H1 (cell line): ENCODE results near the gene RBM4.

ENCODE experiments used
- CBX8 ChIP-seq: fragments of 300-800, 300-1000 bp; sonication (generic); IDR thresholded peaks from 2 replicates; pipeline ENCODE4 v1.7.1; 2016; ENCODE audit warnings: low read depth, low read length, borderline replicate concordance
- CTCF ChIP-seq, 3 experiments: IDR thresholded peaks; 1 replicate in 2 of 3; 2 replicates in 1 of 3; pipeline versions ENCODE4 v1.5.1 to v1.6.1; 2011; ENCODE audit warnings: low read length in 3 of 3, mild to moderate bottlenecking in 3 of 3, inconsistent platforms in 2 of 3, low read depth in 1 of 3, moderate library complexity in 1 of 3; ENCODE audit not compliant: insufficient read depth in 1 of 3; ENCODE audit errors: control extremely low read depth in 1 of 3
- EP300 ChIP-seq, 2 experiments: IDR thresholded peaks; 1 replicate in 1 of 2; 2 replicates in 1 of 2; pipeline ENCODE4 v1.6.1; 2011 to 2012; ENCODE audit warnings: low read depth in 2 of 2, low read length in 2 of 2, mild to moderate bottlenecking in 2 of 2, borderline replicate concordance in 1 of 2, inconsistent platforms in 1 of 2, moderate library complexity in 1 of 2
- MAFK ChIP-seq: IDR thresholded peaks from 2 replicates; pipeline ENCODE4 v1.6.1; 2012; ENCODE audit warnings: low read depth, mild to moderate bottlenecking, improper control_type of control experiment, low read length
- POLR2AphosphoS5 ChIP-seq: IDR thresholded peaks from 2 replicates; pipeline ENCODE4 v1.6.1; 2011; ENCODE audit warnings: low read depth, low read length
- RXRA ChIP-seq: IDR thresholded peaks from 2 replicates; pipeline ENCODE4 v1.6.1; 2011; ENCODE audit warnings: low read depth, mild to moderate bottlenecking, low read length, moderate library complexity; ENCODE audit not compliant: insufficient read depth
- SAP30 ChIP-seq: fragments of 300-600 bp; sonication (generic); IDR thresholded peaks from 2 replicates; pipeline ENCODE4 v1.7.1; 2012; ENCODE audit warnings: low read length, moderate library complexity, mild to moderate bottlenecking, inconsistent platforms; ENCODE audit not compliant: insufficient read depth, insufficient replicate concordance
- SIN3A ChIP-seq, 2 experiments: IDR thresholded peaks in 1 of 2; conservative IDR thresholded peaks in 1 of 2; 2 replicates each; pipeline ENCODE4 v1.6.1; 2011 to 2012; ENCODE audit warnings: low read length in 2 of 2, improper control_type of control experiment in 1 of 2, low read depth in 1 of 2, mild to moderate bottlenecking in 1 of 2
- SUZ12 ChIP-seq: fragments of 200-600 bp; sonication (generic); IDR thresholded peaks from 2 replicates; pipeline ENCODE4 v1.6.1; 2012; ENCODE audit warnings: mild to moderate bottlenecking, inconsistent platforms, low read length, moderate library complexity, mixed read lengths
- TAF1 ChIP-seq: IDR thresholded peaks from 2 replicates; pipeline ENCODE4 v1.6.1; 2011; ENCODE audit warnings: mild to moderate bottlenecking, low read depth, low read length
- ZNF274 ChIP-seq: IDR thresholded peaks from 2 replicates; pipeline ENCODE4 v1.7.0; 2012; ENCODE audit warnings: low read length, borderline replicate concordance; ENCODE audit errors: extremely low read depth

GRCh38 chr11:66651016-66651415 lies 12.5 kb downstream of the RBM4 start:
- TF ChIP-seq SIN3A (conservative IDR thresholded peaks at IDR 0.05 in 1 of 2, IDR thresholded peaks at IDR 0.05 in 1 of 2; ENCODE audit: low read depth in 1 of 2, low read length in 2 of 2) (no peak), EP300 (IDR thresholded peaks at IDR 0.05; ENCODE audit: borderline replicate concordance in 1 of 2, low read depth in 2 of 2, low read length in 2 of 2) (no peak), CTCF (IDR thresholded peaks at IDR 0.05; ENCODE audit: control extremely low read depth in 1 of 3, insufficient read depth in 1 of 3, low read depth in 1 of 3, low read length in 3 of 3) (no peak), POLR2AphosphoS5 (no peak), ZNF274 (no peak), SUZ12 (no peak), CBX8 (no peak), SAP30 (no peak), MAFK (no peak), TAF1 (no peak), RXRA (no peak)
